Motor neuron (in vitro differentiated cells): ENCODE results near the gene TADA2A. TPM values are rescaled to one million over a fixed set of nuclear protein-coding genes. Genes with fewer than 3 reads are reported as not detected.

ENCODE experiments used
- ATAC-seq, 8 experiments: fragments of 200-7000 bp; cut with Tn5 transposase; replicated peaks in 6 of 8; 2 replicates each; pipeline ENCODE4 v1.8.0; 2021; ENCODE audit warnings: mild to moderate bottlenecking in 8 of 8, moderate library complexity in 8 of 8
- H3K27ac ChIP-seq, 2 donors: fragments of 250-450 bp; sonication (Bioruptor Pico); 2 replicates each; pipeline ENCODE4 v1.9.0; 2021; ENCODE audit warnings: antibody characterized with exemption in 2 of 2, mild to moderate bottlenecking in 2 of 2, moderate library complexity in 1 of 2
- H3K4me1 ChIP-seq, 2 donors: fragments of 250-450 bp; sonication (Bioruptor Pico); replicated peaks in 1 of 2; 2 replicates each; pipeline ENCODE4 v1.6.1; 2021; ENCODE audit warnings: antibody characterized with exemption in 2 of 2, mild to moderate bottlenecking in 2 of 2, moderate library complexity in 1 of 2
- H3K4me3 ChIP-seq, 5 donors: fragments of 250-450 bp; sonication (Bioruptor Pico); 2 replicates each; pipeline ENCODE4 v1.9.0; 2021; ENCODE audit warnings: antibody characterized with exemption in 5 of 5, mild to moderate bottlenecking in 5 of 5, moderate library complexity in 4 of 5
- WGBS, 10 experiments: fragments of 450-650 bp; shearing (Covaris generic); methylation state at CpG; one replicate each; pipeline ENCODE4 v1.0.0; 2022; 5-methylcytosine and 5-hydroxymethylcytosine counted together
- in situ Hi-C, 9 experiments: fragments of 400-800 bp; cut with MboI; loops; one replicate each; pipeline ENCODE4 v1.15.0; 2021; ENCODE audit warnings: low sequenced_read_pairs in 9 of 9, low pct_unique_long_range_greater_than_20kb in 2 of 9; ENCODE audit not compliant: unreplicated experiment in 9 of 9
- total RNA-seq, 8 experiments: library from RNA; unstranded; fragments of 300-600 nt; gene quantifications; 2 replicates each; pipeline versions ENCODE4 v1.2.3 to v1.2.4, GENCODE V29; 2022

The TADA2A gene
- total RNA-seq, 8 experiments from 2014 or later = 10.7 to 29.7 (median 15.9) TPM

DNA sequence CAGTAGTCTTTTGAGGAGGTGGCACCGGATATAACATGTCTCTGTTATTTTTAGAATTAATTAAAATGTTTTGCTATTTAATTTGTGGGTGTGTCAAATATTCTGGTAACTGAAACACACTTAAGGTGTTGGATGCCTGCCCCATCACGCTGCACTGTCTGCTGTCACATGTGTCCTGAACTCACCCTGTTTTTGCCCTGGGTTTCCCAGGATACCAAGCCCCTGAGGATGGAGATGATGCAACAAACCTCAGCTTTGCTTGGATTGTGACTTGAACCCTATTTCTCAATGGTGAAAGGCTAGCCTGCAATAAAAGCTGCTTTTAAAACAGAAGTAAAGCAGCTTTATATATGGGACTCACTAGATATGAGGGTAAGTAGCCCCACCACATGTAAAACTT is 71.5 kb downstream of the TADA2A start:
- ATAC-seq = peak in 7 of 8 experiments; percentile 60 to 87 (median 69)
- WGBS, 10 experiments = 0 to 84% (median 23%) methylated on average over 1 to 2 of the region's 2 CpGs; no CpG with 5 or more reads in 3 of the 10 experiments
- H3K4me3 ChIP-seq = no peak overlapping the region
- peaks cover 9 to 17% of the 10 kb centered on the region in 2 donors for H3K4me1 ChIP-seq
- H3K27ac ChIP-seq = peak overlapping the region in 1 of 2 donors; percentile 60
- in situ Hi-C loops = no loop called here

DNA sequence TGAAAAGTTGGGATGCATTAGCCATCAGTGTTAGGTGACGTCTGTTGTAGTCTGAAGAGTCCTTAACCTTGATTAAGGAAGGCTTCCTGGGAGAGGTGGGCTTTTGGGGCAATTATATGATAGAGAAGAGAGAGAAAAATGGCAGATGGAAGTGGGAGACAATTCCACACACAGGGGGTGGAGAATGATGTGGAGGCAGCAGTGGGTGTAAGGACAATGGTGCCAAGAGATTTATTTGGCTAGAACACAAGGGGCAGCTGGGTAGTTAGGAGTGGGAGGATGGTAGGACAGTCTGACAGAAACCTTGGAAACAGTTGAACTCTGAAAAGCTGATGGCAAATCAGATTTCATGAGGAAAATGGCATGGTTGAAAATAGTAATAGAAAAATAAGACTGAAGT is 72.3 kb downstream of the TADA2A start:
- H3K4me3 ChIP-seq = no peak overlapping the region
- no peak for ATAC-seq
- peaks cover 16 to 24% of the 10 kb centered on the region in 2 donors for H3K4me1 ChIP-seq
- WGBS, 10 experiments = 100% methylated on average over 1 of the region's 1 CpG; no CpG with 5 or more reads in 6 of the 10 experiments
- in situ Hi-C loops = no loop called here
- H3K27ac ChIP-seq = no peak overlapping the region

DNA sequence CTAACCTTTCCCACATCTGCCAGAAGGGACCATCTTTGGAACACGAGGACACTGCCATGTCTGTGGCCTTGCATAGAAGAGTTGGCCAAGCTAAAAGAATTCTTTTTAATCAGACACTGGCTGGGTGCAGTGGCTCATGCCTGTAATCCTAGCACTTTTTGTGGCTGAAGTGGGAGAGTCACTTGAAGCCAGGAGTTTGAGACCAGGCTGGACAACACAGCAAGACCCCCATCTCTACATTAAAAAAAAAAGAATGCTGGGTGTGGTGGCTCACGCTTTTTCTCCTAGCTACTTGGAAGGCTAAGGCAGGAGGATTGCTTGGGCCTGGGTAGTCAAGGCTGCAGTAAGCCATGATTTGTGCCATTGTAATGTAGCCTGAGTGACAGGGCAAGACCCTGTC is 73.7 kb downstream of the TADA2A start:
- no peak overlapping the region for H3K4me3 ChIP-seq
- no peak overlapping the region for H3K27ac ChIP-seq
- 20 to 100% (median 86%) methylated on average over 1 to 2 of the region's 2 CpGs; no CpG with 5 or more reads in 4 of the 10 experiments for WGBS, 10 experiments
- peaks cover 16 to 24% of the 10 kb centered on the region in 2 donors for H3K4me1 ChIP-seq
- ATAC-seq = no peak
- in situ Hi-C loops = no loop called here

DNA sequence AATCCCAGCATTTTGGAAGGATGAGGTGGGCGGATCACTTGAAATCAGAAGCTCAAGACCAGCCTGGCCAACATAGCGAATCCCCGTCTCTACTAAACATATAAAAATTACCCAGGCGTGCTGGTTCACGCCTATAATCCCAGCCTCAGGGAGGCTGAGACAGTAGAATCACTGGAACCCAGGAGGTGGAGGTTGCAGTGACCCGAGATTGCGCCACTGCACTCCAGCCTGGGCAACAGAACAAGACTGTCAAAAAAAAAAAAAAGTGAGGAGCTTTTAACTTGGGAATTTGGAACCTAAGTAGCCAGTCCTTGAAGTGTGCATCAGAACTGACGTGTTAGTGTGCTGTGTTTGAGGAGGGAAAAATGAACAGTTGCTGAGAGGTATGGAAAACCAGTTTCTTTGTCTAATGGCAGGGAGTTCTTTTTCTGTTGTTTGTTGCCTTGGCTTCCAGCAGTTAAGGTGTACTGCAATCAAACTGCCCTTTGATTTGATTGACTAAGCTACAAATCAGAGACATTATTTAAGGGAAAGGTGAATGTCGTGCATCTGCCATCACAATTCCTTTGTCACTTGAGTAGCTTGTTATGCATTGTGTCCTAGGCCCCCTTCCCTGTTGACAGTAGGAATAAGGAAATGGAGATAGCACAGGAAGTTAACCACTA is 74.4 kb downstream of the TADA2A start:
- in situ Hi-C loops = no loop called here
- ATAC-seq = no peak
- no peak overlapping the region for H3K4me3 ChIP-seq
- H3K27ac ChIP-seq = no peak overlapping the region
- WGBS, 10 experiments = 83 to 97% (median 95%) methylated on average over 1 to 8 of the region's 9 CpGs; no CpG with 5 or more reads in 2 of the 10 experiments
- peaks cover 16 to 24% of the 10 kb centered on the region in 2 donors for H3K4me1 ChIP-seq

DNA sequence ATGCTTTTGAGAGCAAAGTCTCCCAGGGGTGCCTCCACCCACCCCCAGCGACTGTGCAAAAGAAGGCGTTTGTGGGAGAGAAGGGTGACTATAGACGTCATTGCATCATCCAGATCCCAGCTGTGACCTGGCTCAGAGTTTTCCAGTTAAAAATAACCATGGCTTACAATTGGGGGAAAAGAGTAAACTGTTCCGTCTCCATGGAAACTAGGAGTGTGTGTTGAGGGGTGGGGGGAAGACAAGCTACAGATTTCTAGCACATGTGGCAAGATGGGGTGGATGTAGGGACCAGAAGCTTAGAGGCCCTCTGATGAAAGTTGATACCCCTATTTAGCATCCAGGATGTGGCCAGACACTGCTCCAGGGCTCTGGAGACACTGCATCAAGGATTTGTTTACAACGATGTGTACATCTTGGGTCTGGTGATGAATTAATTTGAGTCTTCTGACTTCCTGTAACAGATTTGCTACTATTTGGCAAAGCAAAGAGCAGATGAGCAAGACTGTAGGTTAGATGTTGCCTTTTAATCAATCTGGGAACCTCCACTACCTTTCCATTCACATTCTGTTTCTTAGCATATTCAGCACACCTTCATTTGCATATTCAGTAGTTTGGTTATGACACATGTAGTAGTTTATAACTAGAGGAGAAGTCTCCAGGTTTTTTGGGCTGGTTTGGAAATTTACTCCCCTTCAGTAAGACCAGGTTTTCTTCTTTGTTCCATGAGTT is 76.8 kb downstream of the TADA2A start:
- Histone ChIP-seq H3K27ac (peak overlapping the region; percentile 60 to 66), H3K4me1 (peaks cover 19 to 24% of the 10 kb centered on the region in 2 donors), H3K4me3 (no peak overlapping the region)
- peak; percentile 68 to 89 (median 84) for ATAC-seq
- 0 to 60% (median 22%) methylated on average over 1 to 5 of the region's 5 CpGs; no CpG with 5 or more reads in 1 of the 10 experiments for WGBS, 10 experiments
- in situ Hi-C loops = no loop called here

DNA sequence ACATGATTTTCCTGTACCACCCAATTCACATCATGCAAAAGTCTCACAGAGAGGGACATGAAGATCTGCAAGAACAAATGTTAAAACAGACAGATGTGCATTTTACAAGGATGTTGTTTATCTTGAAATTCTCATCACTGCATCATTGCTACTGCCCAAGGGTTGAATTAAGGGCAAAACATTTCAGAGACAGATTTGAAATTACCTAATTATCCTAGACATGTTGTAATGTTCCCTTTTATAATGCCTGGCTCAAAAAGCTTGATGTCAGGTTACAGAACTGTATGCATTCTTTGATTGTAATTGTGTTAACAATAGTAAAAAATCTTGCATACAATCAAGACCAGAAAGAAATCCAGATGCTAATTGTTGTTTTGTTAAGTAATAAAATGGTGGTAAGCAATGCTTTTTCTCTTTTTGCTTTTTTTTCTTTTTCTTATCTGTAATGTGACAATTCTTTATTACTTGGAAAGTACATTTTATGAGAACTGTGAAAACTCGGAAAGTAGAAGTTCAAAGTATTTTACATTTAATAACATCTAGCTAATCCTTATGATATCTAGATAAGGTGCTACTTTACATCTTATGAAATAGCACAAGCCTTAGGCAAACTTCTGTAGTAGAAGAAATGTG is 79.4 kb downstream of the TADA2A start:
- Histone ChIP-seq H3K4me1 (peaks cover 21 to 24% of the 10 kb centered on the region in 2 donors), H3K4me3 (no peak overlapping the region), H3K27ac (no peak overlapping the region)
- no peak for ATAC-seq
- WGBS, 10 experiments = 57 to 91% (median 80%) methylated on average over 1 of the region's 1 CpG; no CpG with 5 or more reads in 1 of the 10 experiments
- in situ Hi-C loops = no loop called here

DNA sequence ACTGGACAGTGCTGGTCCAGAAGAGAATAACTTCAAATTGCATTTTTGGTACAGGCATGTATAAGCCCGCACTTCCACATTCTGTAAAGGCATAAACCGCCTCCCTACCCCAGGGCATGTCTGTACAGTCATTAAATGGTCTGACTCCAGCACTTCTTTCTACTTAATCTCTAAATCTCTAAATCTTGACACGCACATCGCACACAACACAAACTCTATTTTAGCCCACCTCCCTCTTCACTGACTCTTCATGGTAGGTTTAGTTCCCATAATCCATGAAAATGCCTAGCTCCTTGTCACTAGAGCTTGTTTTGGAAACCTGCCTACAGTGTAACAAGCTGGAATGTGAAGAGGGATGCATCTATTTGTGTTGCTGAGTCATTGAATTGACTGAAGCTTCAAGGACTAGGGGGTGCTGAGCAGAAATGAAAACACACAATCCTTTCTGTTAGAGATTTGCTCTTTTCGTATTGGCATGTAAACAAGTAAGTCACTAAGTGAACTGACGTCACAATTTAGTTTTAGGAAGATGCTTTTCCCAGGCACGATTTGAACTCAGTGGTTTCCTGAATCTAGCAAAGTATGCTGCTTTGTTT is 81.4 kb downstream of the TADA2A start:
- H3K4me1 ChIP-seq = peaks cover 17 to 31% of the 10 kb centered on the region in 2 donors
- WGBS, 10 experiments = 0 to 100% (median 58%) methylated on average over 1 to 7 of the region's 7 CpGs; no CpG with 5 or more reads in 1 of the 10 experiments
- H3K27ac ChIP-seq = no peak overlapping the region
- peak in 4 of 8 experiments; percentile 7 to 34 (median 13) for ATAC-seq
- in situ Hi-C loops = no loop called here
- H3K4me3 ChIP-seq = peak overlapping the region in 4 of 5 donors; percentile 64 to 93 (median 84)

DNA sequence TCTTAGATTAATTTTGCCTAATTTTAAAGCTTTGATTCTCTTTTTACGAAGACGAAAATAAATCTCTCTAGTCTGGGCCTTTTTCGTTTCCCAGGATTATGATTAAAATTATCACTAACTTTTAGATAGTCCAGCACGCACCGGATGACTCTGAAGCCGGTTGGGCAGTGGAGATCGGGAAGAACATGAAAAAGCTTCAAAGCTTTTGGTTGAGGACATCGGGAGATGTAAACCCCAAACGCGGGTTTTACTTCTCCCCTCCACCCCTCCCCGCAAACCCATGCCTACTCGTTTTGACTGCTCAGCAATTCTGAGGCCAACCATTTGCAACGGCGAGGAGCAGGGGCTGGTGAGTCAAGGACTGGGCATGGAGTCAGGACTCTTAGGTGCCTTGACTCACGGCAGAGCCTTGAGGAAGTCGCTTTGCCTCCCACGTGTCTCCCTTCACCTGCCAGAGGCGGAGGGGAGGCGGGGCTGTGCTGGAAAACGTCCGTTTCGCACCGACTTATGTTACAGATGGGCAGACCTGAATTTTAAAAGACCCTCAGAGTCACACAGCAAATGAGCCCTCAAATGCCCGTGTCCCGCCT is 82.0 kb downstream of the TADA2A start:
- peak overlapping the region in 1 of 2 donors; percentile 69 for H3K27ac ChIP-seq
- WGBS, 10 experiments = 0 to 28% (median 2%) methylated on average over 3 to 14 of the region's 25 CpGs; no CpG with 5 or more reads in 1 of the 10 experiments
- peak in 6 of 8 experiments; percentile 1 to 6 (median 4) for ATAC-seq
- peak overlapping the region; percentile 64 to 93 (median 84) for H3K4me3 ChIP-seq
- in situ Hi-C loops = no loop called here
- peaks cover 11 to 25% of the 10 kb centered on the region in 2 donors for H3K4me1 ChIP-seq

DNA sequence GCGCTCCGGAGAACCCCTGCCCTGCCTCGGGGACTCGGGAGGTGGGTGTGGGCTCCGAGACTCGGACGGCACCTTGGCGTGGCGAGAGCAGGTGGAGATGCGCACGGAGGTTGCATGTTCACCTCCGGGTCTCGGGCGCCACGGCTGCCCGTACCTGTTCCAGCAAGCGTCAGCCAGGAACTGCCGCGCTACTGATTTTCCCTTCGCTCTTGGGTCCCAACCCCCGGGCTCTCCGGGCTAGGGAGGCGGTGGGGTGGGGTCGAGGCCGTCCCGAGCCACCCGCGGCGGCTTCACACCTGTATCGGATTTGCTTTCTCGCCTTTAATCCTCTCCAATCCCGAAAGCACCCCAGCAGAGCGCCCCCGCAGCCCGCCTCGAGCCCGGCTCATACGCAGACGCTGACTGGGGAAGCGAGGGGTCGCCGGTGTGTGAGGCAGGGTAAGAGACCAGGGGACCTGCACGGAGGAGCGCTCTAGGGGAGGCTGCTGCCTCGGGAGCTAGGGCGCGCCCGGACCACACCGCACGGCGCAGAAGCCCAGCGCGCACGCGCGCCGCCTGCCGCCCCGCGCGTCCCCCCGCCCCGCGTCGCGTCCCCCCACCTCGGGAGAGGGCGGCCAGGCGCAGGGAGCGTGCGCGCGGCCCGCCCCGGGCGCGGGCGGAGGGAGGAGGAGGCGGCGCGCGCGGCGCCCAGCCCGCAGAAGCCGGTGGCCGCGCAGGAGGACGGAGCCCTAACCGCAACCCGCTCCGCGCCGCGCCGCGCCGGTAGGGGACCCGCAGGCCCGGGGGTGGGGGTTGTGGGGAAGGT is 82.7 kb downstream of the TADA2A start, which contains the start of gene DUSP14:
Gene DUSP14, plus strand, starts transcription at position 695 of the 805 bp plus-strand sequence. CDS start 22,382 bp downstream, outside the sequence.
- ATAC-seq = peak; percentile 34 to 89 (median 83)
- peak within 1 kb of the TSS; percentile 64 to 93 (median 84) for H3K4me3 ChIP-seq
- peaks cover 9 to 22% of the 10 kb centered on the region in 2 donors for H3K4me1 ChIP-seq
- WGBS, 10 experiments = 0% methylated on average over 2 to 9 of the region's 100 CpGs; no CpG with 5 or more reads in 6 of the 10 experiments
- peak within 1 kb of the TSS; percentile 69 to 77 for H3K27ac ChIP-seq
- in situ Hi-C loops = no loop called here

DNA sequence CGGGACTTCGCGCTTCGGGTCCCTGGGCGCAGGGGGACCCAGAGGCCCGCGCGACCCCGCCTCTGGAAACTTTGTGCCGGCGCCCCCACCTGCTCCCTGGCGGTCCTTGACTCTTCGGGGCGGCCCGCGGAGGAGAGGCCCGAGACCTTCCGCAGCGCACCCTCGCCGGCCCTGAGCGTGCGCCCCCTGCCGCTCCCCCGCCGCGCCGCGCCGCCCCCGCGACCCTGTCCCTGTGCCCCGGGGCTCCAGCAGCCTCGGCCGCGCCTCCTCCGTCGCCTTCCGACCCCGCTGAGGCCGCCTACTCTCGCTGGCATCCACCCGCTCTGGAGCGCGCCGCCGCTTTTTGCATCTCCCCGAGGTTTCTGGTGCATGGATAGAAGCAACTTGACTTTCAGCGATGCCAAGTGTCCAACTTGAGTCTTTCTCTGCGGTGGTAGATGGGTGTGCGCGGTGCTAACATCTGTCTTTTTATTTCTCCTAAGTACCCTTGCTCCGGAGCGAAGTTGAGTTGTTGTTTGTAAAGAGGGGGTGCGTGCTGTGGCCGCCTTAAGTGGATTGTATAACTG is 83.4 kb downstream of the TADA2A start:
- Histone ChIP-seq H3K4me3 (peak overlapping the region; percentile 64 to 93 (median 84)), H3K4me1 (peaks cover 12 to 22% of the 10 kb centered on the region in 2 donors), H3K27ac (peak overlapping the region; percentile 42 to 53)
- ATAC-seq = peak; percentile 8 to 76 (median 66)
- 0 to 4% (median 0%) methylated on average over 2 to 7 of the region's 56 CpGs; no CpG with 5 or more reads in 5 of the 10 experiments for WGBS, 10 experiments
- in situ Hi-C loops = no loop called here
